HAP-1 (cell line): ENCODE results near the gene TMEM129.
"Not testable (repeated sequence)": the region's sequence is repeated elsewhere in the genome, so short reads cannot be mapped to it uniquely, and the experiment has no call there.

ENCODE experiments used
- DNase-seq, 2 experiments: peaks; one replicate each; pipeline ENCODE4 v3.0.0-alpha.2; 2016 to 2020; ENCODE audit warnings: low spot score in 2 of 2
- H3K27me3 ChIP-seq: fragments of 250-450 bp; sonication (Bioruptor Pico); 2 replicates; pipeline ENCODE4 v1.5.1; 2020; ENCODE audit warnings: low read depth, mild to moderate bottlenecking, moderate library complexity
- H3K36me3 ChIP-seq: fragments of 250-450 bp; sonication (Bioruptor Pico); replicated peaks from 2 replicates; pipeline ENCODE4 v1.5.1; 2020; ENCODE audit warnings: mild to moderate bottlenecking
- H3K4me1 ChIP-seq: fragments of 250-450 bp; sonication (Bioruptor Pico); 2 replicates; pipeline ENCODE4 v1.5.1; 2020; ENCODE audit warnings: mild to moderate bottlenecking
- H3K4me3 ChIP-seq: fragments of 250-450 bp; sonication (Bioruptor Pico); 2 replicates; pipeline ENCODE4 v1.5.1; 2020; ENCODE audit warnings: mild to moderate bottlenecking, moderate library complexity
- H3K9me3 ChIP-seq: fragments of 250-450 bp; sonication (Bioruptor Pico); 2 replicates; pipeline ENCODE4 v1.5.1; 2020; ENCODE audit warnings: mild to moderate bottlenecking, moderate library complexity
- in situ Hi-C: fragments of 300-500 bp; cut with MboI; formaldehyde crosslinking; loops from 3 replicates; pipeline ENCODE4 v1.14.3; 2020; ENCODE audit warnings: low sequenced_read_pairs, inconsistent platforms, mixed read lengths

Gene TMEM129

DNA sequence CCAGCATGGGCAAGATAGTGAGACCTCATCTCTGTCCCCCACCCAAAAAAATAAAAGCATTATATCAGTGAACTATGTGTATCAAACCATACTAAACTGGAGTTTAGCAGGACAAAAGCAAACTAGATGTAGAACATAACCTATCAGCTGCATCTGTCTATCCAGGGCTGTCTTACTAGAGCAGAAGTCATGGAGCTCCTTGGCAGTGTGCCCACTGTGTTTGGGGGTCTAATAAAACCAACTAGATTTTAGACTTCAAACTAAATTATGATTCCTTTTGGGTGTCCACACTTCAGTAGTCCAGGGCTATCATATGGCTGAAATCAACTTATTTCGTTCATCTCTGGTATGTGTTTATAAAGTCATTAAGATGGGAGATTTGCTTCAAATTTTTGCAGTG, 17.3 kb downstream of the TMEM129 start:
- in situ Hi-C loops: no loop called here
- Histone ChIP-seq H3K4me1 (peaks cover 8% of the 10 kb centered on the region), H3K27me3 (no peaks in the 10 kb centered on the region), H3K36me3 (peaks cover 87% of the 10 kb centered on the region), H3K9me3 (no peaks in the 10 kb centered on the region), H3K4me3 (no peak overlapping the region)
- no peak for DNase-seq

- H3K4me1 ChIP-seq, H3K4me3 ChIP-seq, H3K9me3 ChIP-seq, DNase-seq, in situ Hi-C loops, H3K27me3 ChIP-seq: not testable (repeated sequence)
- H3K36me3 ChIP-seq: peaks cover 94% of the 10 kb centered on the region
Observed at GRCh38 chr4:1701671-1702070, 19.5 kb downstream of the TMEM129 start.

DNA sequence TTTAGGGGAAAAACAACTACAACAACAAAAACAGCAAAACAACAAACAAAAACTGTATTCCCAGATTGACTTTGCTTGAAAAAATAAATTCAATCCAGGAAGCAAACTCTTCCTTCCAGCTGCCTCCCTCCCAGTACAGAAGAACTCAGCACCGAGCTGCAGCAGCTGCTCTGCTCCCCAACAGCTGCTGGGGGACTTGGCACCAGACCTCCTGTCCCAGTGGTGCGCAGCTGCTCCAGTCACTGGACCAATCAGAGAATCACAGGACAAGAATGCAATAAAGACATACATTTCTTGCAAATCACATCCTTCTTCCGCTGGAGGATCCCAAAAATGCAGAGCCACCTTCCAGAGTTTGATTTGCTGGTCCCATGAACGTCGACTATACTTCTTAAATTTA, 25.2 kb downstream of the TMEM129 start:
- no peak for DNase-seq
- in situ Hi-C loops: no loop called here
- Histone ChIP-seq H3K4me3 (no peak overlapping the region), H3K9me3 (no peaks in the 10 kb centered on the region), H3K36me3 (peaks cover 93% of the 10 kb centered on the region), H3K4me1 (no peaks in the 10 kb centered on the region), H3K27me3 (no peaks in the 10 kb centered on the region)

DNA sequence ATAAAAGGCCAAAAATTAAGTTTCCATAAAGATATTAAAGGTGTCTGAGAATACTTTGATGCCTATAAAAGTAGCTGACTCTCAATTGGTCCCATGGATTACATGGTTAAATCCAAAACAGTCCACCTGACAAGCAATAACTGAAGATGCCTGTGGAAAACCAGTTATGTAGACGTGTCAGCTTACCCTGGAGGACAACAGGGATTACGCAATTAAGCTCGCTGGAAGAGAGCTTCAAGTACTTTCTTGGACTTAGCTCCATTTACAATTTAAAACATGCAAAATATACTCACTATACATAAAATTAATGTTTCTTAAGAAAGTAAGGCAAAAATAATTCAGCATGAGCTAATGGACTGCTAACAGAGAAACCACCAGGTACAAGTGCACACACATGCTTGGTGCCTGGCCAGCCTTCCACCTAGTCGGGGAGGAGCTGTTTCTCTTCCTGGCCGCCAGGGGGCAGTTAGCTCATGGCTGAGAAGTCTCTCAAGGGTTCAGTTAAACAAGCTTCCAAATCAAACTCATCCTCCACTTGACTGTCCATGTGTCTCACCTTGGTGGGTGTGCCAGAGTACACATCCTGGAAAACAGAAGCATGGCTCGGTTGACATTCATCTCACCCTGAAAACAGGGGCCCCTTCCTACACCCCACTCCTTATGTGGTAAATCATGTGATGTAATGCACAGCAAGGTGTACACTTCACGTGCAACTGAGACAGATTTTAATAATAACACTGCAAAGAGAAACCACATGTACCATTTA, 27.8 kb downstream of the TMEM129 start:
- H3K4me3 ChIP-seq: no peak overlapping the region
- H3K36me3 ChIP-seq: peaks cover 74% of the 10 kb centered on the region
- no peaks in the 10 kb centered on the region for H3K4me1 ChIP-seq
- peak; percentile 69 to 80 for DNase-seq
- H3K9me3 ChIP-seq: no peaks in the 10 kb centered on the region
- in situ Hi-C loops: no loop called here
- no peaks in the 10 kb centered on the region for H3K27me3 ChIP-seq

DNA sequence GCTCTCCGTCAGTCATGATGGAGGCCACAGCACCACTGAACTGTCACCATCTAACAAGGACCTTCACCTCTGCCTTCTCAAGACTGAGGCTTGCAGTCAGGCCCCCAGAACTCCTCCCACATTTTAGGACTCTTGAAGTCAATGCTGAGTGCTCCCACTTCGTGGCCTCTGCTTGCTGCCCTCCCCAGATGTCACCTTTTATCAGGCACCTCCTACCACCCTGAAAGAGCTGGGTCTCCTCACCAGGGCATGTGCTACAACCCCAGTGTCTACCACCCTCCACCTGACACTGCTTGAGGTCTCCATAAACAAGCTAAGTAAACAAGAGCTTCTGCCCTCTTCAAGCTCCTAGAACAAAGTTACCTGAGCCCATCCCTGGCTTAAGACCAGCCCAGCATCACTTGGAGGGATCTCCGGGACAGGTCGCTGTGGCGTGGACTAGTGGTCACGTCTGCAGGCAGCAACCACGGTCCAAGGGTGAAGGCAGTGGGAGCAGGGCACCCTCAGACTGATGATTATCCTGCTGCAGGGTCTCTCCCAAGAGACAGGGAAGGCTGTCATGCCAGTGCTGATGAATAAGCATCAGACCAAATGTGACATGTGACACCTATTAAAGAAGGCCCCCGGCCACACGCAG, 29.3 kb downstream of the TMEM129 start:
- no peaks in the 10 kb centered on the region for H3K4me1 ChIP-seq
- H3K4me3 ChIP-seq: no peak overlapping the region
- in situ Hi-C loops: no loop called here
- H3K36me3 ChIP-seq: peaks cover 60% of the 10 kb centered on the region
- no peak for DNase-seq
- no peaks in the 10 kb centered on the region for H3K27me3 ChIP-seq
- no peaks in the 10 kb centered on the region for H3K9me3 ChIP-seq

DNA sequence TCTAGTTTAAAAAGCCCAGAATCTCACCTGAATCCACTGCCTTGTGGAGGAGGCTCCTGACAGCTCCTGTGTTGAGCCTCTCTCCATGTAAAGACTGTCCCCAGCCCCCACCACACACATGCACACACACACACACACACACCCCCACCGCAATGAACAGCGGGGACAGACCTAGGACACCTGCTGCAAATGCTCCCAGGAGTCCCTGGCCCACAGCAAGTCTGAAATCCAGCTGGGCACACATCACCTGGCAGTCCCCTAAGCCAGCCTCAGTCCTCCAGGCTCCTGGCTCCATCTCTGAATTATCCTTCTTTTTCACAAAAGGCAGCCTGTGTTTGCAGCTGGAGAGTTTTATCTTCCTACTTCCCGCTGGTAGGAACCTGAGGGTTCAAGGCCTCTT, 30.4 kb downstream of the TMEM129 start:
- Histone ChIP-seq H3K9me3 (no peaks in the 10 kb centered on the region), H3K36me3 (peaks cover 50% of the 10 kb centered on the region), H3K4me1 (no peaks in the 10 kb centered on the region), H3K27me3 (no peaks in the 10 kb centered on the region), H3K4me3 (no peak overlapping the region)
- no peak for DNase-seq
- in situ Hi-C loops: no loop called here

- Histone ChIP-seq H3K36me3 (peaks cover 13% of the 10 kb centered on the region), H3K4me3 (no peak overlapping the region), H3K27me3 (no peaks in the 10 kb centered on the region), H3K9me3 (no peaks in the 10 kb centered on the region), H3K4me1 (no peaks in the 10 kb centered on the region)
- in situ Hi-C loops: no loop called here
- no peak for DNase-seq
Observed at GRCh38 chr4:1686440-1687036, 34.6 kb downstream of the TMEM129 start.

- Histone ChIP-seq H3K4me3 (no peak overlapping the region), H3K27me3 (no peaks in the 10 kb centered on the region), H3K36me3 (peaks cover 2% of the 10 kb centered on the region; the same call in 1 of the 2 replicates), H3K9me3 (no peaks in the 10 kb centered on the region), H3K4me1 (no peaks in the 10 kb centered on the region)
- in situ Hi-C loops: no loop called here
- no peak for DNase-seq
Observed at GRCh38 chr4:1685235-1686150, 35.6 kb downstream of the TMEM129 start.

DNA sequence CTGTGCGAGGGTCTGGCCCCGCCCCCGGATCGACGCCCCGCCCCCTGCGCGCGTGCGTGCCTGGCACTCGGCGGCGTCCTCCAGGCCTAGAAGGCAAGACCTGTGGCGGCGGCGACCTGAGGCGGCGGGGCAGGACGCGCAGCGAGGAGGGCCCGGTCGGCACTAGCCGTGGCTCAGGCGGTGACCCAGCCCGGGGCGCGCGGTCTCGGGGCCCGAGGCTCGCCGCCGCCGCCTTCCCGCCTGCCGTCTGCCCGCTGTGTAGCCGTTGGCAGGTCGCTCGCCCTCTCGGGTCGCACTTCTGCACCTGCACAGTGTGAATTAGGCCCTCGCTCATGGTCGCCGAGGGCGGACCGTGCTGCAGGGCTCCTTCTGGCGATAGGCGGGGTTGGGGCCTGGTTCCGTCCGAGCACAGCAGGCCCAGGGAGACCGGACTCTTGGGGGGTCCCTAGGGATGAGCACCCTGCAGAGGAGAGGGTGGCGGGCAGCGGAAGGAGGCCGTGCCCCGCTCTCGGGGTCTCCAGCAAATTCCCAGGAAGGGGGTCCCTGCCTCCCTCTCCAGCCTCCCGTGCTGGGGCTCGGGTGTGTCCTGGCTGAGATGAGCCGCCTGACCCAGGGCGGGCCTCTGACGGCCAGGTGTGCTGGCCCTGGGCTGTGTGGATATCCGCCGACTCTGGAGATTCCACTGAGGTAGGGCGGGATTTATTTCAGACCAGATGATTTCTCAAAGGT, 36.5 kb downstream of the TMEM129 start:
- Histone ChIP-seq H3K27me3 (no peaks in the 10 kb centered on the region), H3K36me3 (no peaks in the 10 kb centered on the region), H3K4me3 (no peak overlapping the region), H3K4me1 (no peaks in the 10 kb centered on the region), H3K9me3 (no peaks in the 10 kb centered on the region)
- no peak for DNase-seq
- in situ Hi-C loops: no loop called here

- Histone ChIP-seq H3K4me3 (no peak within 1 kb of the TSS; the same call in 1 of the 2 replicates), H3K27me3 (no peaks in the 10 kb centered on the region), H3K9me3 (no peaks in the 10 kb centered on the region), H3K4me1 (no peaks in the 10 kb centered on the region), H3K36me3 (no peaks in the 10 kb centered on the region)
- DNase-seq: peak; percentile 62 to 90
- in situ Hi-C loops: no loop called here
Observed at GRCh38 chr4:1683736-1684505, 37.2 kb downstream of the TMEM129 start, which contains the start of gene FAM53A. Gene FAM53A, minus strand, starts transcription at chr4:1684313. Its CDS starts 15,572 bp downstream, at chr4:1668741.

DNA sequence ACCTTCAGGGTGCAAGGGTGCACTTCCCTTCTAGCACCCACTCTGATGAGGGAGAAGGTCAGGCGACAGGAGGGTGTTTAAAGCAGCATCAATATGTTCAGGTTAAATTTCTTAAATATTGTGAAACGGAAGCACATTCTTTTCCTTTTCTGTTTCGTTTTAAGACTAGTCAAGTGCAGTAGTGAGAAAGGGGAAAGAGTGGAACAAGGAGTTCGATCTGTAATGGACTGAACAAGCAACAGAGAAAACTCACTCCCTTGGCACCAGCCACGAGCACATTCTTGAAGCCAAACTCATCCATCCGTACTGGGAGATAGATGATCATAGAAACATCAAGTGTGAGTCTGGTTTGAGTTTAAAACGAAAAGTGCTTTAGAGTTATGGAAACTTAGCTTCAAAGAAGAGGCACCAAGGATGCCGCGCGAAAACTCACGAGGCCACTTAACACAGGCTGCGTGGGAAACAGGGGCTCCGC, 37.8 kb downstream of the TMEM129 start:
- no peak for DNase-seq
- no peak overlapping the region for H3K4me3 ChIP-seq
- no peaks in the 10 kb centered on the region for H3K9me3 ChIP-seq
- in situ Hi-C loops: no loop called here
- H3K4me1 ChIP-seq: no peaks in the 10 kb centered on the region
- no peaks in the 10 kb centered on the region for H3K27me3 ChIP-seq
- H3K36me3 ChIP-seq: no peaks in the 10 kb centered on the region

DNA sequence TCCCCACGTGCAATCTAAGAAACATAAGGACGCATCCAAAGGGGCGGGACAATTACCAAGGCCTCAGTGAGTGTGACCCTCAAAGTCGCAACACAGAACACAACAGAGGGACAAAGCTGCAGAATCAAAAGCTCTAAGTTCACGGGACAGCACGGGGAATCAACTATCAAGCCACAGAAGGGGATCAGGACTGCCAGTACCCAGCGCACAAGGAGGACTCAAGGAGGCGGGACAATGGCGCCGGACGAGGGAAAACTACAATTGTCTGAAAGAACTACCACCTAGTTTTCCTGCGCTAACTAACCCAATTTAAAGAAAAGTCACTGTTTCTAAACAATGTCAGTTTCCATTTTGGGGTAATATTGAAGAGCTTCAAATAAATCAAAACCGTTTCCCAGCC, 38.3 kb downstream of the TMEM129 start:
- no peak overlapping the region for H3K4me3 ChIP-seq
- no peaks in the 10 kb centered on the region for H3K27me3 ChIP-seq
- no peaks in the 10 kb centered on the region for H3K4me1 ChIP-seq
- no peak for DNase-seq
- in situ Hi-C loops: no loop called here
- H3K9me3 ChIP-seq: no peaks in the 10 kb centered on the region
- H3K36me3 ChIP-seq: no peaks in the 10 kb centered on the region
